GM19239 (cell line): Measurements from ENCODE around the gene DDX41.
"Not testable (repeated sequence)": the region's sequence is repeated elsewhere in the genome, so short reads cannot be mapped to it uniquely, and the experiment has no call there.

Source experiments
- DNase-seq: peaks from one replicate; pipeline ENCODE4 v3.0.0; 2011; ENCODE audit warnings: low spot score; ENCODE audit not compliant: insufficient read length
- FAIRE-seq: peaks from 2 replicates; lab custom pipeline; 2011; peaks lifted over from hg19 to GRCh38; lab: Jason Lieb, UNC

Gene DDX41

DNA sequence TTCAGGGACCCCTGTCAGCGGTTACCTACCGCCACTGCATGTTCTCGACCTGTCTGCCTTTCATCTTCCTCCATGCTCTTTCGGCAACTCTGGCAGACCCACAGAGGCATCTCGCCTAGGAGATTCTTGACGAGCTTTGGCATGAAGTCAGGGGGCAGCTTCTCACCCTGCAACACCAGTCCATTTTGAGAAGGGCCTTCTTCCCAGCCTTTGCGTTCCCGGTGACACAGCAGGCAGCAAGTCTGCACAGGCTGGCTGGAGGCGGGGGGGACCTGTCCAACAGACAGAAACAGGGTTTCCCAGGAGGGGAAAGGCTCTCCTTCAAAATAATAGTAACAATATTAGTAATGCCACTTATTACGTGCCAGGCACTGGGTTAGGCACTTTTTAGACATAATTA is 22.1 kb upstream of the DDX41 start:
- no peak for FAIRE-seq

DNA sequence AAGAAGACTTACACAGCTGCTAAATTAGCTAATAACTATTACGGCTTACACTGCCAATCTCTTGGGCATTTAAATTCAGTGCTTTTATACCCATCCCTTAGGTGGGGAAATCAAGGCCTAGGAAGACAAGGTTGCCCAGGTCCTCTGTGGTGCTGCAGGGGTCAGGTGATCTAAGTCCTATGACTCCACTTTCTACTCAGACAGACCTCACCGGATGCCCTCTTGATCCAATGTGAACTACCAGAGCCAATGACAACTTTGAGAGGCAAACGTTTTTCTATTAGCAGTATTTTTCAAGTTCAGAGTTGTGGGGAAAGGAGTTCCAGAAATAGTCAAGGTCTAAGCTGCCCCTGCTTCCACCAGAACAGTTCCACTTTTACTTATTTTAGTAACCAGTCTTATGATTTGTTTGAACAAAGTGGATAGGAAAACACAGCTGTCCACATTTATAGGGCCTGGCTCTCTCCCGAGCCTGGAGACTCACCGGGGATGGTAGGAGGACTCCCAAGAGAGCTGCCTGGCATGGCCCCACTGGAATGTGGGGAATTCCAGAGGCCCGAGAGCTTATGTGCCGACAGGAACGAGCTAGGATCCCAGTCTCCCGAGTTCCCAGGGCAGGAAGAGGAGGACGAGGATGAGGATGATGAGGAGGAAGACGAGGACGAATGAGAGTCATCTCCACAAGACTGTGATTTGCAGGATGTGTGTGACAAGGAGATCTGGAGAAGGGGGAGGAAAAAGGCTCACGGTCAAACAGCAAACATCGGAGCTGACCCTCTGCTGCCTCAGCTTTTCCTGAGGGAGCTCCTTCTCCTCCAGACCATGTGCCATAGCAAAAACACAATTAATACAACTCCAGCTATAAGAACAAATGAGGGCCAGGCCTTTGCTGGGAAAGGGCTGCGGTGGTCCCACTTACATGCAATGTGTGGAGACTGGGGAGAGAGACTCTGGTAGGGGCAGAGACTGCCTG is 20.9 kb upstream of the DDX41 start:
- FAIRE-seq: no peak
- no peak for DNase-seq

More for the DNA sequence above, 22.1 kb upstream of the DDX41 start:
- DNase-seq: no peak

DNA sequence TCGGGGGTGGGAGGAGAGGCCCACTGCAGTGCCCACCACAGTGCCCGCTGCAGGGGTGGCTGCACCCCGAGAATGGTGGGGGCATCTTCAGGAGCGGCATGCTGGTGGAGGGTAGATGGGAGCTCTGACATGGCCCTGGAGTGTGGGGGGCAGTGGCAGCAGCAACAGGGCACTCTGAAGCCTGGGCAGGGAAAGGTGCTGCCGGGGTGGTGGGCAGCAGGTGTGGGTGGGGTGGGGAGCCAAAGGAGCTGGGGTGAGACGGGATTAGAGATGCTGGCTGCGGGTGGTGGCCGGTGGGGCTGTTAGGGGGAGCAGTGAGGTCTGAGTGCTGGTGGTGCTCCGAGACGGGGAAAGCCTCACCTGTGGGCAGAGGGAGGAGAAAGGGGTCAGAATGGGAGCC is 19.6 kb upstream of the DDX41 start:
- no peak for FAIRE-seq

DNA sequence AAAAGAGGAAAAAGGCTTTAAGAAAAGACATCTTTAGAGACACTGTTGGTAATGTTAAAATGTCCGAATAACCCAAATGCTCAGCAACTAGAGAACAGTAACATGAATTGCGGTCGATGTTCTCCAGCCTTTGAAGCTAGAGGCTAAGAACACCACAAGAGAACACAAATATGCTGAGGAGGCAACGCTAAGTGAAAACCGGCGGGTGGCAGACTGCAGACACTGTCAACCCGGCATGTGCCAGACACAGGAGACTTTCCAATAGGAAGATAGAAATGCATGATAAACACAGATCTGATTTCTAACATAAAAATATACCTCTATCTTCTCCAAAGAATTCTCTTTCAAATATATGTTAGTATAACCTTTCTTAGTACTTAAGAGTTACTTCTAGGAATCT is 18.4 kb upstream of the DDX41 start:
- FAIRE-seq (no peak), DNase-seq (no peak)

More for the DNA sequence above, 19.6 kb upstream of the DDX41 start:
- DNase-seq: no peak

DNA sequence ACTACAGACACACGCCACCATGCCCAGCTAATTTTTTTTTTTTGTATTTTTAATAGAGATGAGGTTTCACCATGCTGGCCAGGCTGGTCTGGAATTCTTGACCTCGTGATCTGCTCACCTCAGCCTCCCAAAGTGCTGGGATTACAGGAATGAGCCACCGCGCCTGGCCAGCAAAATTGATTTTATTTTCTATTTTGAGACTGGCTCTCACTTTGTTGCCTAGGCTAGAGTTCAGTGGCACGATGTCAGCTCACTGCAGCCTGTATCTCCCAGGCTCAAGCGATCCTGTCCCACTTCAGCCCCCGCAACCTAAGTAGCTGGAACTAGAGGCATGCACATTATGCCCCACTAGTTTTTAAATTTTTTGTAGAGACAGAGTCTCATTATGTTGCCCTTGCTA is 17.7 kb upstream of the DDX41 start:
- DNase-seq, FAIRE-seq: not testable (repeated sequence)

DNA sequence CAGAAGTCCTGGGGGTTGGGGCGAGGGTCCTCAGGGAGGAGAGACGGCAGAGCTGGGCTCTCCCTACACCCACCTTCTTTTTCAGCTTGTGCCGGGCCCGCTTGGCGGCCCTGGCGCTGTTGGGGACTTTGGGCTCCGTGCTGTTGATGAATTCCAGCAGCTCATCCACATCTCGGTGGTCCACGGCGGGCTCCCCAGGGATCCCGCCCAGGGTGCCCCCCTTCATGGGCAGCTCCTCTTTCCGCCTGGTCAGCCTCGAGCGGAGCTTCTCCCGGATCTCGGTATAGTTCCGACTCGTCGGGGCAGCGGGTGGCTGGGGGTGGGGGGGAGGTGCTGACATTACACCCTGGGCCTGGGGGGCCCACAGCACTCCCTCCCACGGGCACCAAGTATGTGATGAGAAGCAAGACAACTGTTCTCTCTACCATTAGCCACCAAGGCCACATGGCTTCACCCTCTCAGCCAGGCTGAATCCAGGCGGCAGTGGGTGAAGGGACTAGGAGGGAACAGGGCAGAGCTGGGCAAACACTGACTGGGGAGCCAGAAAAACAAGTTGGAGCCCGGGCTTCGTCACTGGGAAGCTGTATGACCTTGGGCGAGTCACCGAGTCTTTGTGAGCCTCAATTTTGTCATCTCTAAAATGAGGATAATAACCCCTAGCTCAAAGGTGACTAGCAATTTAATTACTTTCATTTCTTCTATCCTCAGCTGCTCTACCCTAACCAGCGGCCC is 14.6 kb upstream of the DDX41 start:
- FAIRE-seq (no peak), DNase-seq (no peak)

DNA sequence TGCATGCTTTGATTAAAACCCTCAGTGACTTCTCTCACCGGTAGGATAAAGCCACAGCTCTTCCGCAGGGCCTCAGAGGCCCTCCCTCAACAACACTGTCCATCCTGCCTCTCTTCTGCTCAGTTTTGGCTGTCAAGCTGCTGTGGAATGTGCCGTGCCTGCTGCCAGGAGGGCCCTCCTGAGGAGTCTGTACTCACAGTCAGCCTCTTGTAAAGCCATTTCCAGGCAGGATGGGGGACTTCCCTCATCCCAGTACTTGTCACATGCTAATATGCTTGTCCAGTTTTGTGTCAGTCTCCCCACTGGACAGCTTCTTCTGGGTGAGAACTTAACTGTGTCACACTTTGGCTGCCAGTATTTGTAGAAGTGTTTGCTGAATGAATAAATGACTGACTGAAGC is 13.9 kb upstream of the DDX41 start:
- DNase-seq: no peak
- FAIRE-seq: no peak

DNA sequence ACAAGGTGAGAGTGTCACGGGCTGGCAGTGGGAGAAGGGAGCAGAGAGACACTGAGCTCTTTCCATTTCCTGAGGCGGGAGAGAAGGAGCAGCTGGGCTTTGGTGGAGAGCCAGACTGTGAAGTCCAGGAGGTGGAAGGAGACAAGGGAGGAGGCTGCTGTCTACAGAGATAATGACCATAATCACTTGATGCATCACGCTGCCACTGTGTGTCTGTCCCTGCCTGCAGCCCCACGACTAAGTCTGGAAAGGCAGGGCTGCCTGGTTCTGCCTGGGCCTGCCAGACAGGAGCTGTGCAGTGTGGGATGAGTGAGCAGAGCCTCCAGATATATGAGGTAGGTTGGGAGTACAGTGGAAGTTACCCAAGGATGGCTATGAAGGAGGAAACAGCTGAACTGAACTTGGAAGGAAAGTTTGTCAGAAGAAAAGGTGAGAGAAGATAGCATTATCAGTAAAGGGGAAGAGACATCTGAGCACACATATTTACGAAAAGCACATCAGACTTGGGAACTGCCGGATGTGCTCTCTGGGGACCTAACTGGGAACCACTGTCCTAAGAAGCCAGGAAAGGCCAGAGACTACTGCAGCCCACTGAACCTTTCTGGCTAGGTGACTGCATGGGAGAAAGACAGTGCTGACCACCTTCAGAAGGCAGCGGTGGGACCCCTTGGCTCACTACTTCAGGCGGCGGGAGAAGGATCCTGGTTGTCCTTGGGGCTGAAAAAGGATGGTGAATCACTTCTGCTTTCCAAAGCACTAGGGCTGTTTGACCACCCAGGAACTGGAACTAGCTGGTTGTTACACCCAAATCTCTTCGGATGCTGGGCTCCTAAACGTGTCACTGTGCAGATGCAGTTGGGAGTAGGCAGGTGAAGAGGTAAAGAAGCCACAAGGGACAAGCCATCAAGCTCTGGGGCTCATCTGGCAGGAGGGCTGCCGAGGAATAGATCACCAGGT is 12.8 kb upstream of the DDX41 start:
- FAIRE-seq: no peak
- no peak for DNase-seq

DNA sequence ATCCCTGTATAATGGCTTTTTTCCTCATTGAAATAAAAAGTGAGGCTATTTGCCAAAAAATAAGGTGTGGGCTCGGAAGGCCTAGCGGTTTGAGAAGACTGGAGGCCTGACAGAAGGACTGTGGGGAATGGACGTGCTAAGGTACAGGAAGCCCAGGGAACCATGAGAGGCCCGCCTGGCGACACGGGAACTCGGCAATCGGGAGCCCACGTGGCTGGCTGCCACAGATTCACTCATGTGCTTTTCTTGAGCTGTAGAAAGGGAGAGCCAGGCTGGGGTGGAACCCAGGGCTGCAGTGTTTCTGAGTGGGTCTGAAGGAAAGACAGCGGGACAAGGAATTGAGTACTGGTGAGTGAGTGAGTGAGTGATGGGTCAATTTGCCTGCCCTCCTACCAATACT is 11.9 kb upstream of the DDX41 start:
- FAIRE-seq (no peak), DNase-seq (no peak)

DNA sequence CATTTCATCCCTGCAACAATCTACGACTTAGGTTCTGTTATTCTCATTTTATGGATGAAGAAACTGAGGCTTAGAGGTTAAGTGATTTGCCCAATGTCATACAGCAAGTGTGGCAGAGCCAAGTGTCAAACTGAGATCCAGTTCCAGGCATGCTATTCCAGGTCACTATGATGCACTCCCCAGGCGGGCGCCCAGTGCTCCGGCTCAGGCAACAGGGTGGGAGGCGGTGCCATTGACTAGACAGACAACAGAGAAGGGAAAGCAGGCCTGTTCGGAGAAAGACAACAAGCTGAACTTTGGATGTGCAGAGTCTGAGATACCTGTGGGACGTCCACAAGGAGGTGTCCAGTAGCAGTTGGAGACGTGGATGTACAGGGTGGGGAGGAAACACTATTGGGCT is 10.8 kb upstream of the DDX41 start:
- no peak for FAIRE-seq
- no peak for DNase-seq

DNA sequence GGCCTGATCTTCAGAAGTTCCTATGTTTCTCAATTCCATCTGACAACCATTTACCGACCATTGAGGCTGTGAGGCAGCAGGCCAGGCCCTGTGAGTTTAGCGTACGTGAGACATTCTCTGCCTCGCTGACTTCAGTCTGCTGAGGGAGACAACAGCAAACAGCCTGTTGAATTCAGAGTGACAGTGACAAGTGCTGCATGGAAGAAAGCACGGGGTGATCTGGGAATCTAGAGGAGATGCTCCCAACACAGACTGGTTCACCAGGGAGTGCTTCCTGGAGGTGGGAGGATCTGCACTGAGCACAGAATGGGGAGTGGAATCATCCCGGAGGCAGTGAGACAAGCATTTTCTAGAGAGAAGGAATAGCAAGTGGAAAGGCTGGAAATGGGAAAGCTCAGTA is 10.0 kb upstream of the DDX41 start:
- no peak for FAIRE-seq

DNA sequence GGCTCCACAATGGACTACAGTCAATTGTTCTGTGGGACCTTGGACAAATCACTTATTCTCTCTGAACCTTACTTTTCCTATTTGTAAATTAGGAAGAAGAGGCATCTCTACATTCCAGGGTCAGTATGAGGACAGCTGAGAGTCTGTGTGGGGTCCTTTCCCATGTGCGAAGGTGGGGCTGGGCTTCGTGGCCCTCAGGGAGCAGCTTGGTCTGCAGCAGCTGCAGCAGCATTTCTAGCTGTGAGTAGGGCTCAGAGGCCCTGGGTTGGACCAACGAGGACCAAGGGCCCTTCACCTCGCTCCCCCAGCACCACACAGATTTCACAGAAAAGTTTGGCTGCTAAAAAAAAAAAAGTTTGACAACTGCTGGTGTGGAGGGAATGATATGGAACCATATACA is 9.4 kb upstream of the DDX41 start:
- FAIRE-seq: no peak
- DNase-seq: no peak

More for the DNA sequence above, 10.0 kb upstream of the DDX41 start:
- no peak for DNase-seq

DNA sequence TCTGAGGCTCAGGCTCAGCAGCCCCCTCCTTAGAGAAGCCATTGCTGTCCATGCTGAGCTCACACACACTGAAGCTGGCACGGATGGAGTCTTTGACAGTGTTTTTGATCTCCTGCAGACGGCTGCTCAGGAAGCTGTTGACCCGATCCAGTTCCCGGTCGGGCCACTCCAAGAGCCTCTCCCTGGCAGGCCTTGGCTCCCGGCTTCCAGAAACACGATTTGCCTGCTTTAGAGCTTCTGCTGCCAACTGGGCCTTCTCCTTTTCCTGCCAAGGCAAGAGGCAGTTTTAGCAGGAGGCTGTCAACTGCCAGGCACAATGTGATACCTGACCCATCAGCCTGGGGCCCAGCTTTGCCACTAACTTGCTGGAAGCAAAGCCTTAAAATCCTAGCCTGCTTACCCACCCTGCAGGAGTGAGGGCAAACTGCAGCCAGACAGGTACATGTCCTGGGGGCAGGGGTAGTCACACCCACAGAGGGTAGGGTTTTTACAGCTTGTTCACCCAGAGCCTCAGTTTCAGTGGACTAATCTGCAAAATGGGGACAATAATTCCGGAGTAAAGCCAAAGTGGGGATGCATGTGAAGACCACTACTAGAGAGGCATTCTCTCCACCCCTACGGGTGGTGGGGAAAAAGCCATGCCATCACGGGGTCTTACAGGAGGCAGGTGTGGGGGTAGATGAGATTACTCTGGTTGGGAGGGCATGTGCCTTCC is 8.3 kb upstream of the DDX41 start:
- FAIRE-seq: no peak
- no peak for DNase-seq

DNA sequence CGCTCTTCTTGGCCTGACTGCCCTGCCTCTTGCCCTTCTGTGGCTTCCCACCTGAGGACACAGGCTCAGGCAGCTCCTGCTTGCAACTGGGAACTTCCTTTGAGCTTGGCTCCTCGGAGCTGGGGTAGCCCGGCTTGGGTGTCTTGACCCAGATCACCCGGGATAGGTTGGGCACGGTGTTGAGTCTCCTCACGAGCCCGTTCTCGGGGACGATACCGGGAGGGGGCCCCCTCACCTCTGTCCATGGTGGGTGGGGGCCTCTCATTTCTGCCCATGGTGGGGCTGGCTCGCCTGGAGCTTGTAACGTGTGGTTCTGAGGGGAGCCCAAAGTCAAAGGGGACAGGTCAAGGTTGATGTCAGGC is 7.8 kb upstream of the DDX41 start:
- no peak for FAIRE-seq
- DNase-seq: no peak

DNA sequence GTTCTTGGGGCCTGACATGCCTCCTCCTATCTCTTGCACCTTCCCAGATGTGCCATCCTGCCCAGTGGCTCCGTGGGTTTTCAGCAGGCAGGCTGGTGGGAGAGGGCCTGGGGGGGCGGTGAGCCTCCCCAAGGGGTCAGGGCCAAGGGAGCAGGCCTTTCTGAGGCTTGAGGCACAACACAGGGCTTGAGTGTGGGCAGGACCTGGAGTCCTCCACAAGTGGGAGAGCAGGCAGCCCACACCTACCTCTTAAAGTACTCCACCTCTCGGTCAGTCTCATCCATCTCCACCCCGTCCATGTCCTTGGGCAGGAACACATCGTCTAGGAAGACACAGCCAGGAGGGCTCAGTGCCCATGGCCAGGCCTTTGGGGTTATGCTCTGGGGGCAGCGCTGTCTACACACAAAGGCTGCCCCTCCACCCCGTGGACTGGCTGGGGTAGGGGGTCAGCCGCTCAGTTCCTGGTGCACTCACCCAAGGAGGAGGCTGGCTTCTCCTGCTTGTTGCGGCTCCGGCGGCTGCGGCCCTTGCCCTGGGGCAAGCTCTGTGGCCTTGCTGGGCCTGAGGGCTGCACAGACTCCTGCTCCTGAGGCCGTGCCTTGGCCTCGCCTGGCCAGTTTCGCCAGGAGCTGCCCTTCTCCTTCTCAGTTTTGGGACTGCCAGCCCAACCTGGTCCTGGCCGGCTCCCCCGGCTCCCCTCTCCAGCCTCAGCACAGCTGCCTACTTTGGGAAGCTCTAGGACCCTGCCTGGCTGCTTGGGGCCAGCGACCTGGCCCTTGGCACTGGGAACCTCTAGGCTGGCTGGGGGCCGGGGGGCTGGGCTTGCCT is 7.2 kb upstream of the DDX41 start:
- FAIRE-seq (no peak), DNase-seq (no peak)

DNA sequence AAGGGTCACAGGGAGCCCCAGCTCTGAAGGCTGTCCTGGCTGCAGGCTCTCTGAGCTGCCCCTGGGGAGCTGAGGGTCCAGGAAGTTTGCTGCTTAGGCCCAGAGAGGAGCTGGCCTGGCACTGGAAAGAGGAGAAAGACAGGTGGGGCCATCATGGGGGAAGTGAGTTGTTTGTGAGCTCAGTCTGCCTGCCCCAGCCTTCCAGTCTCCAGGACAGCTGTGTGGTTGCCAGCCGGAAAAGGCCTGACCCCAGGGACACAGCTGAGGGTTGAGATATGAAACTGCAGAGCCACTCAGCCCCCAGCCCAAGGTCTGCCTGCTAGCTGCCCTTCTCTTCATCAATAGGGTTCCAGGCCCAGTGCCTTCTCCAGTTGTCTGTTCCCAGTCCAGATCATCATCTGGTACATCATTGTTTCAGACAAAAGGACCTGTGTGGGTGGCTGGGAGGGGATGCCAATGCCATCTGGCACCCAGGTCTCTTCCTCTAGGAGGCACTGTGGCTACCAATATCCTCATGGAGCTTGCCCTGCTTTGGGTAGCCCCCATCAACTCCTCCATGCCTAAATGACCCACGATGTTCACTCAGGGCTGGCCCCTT is 4.3 kb upstream of the DDX41 start:
- no peak for DNase-seq
- FAIRE-seq: no peak

DNA sequence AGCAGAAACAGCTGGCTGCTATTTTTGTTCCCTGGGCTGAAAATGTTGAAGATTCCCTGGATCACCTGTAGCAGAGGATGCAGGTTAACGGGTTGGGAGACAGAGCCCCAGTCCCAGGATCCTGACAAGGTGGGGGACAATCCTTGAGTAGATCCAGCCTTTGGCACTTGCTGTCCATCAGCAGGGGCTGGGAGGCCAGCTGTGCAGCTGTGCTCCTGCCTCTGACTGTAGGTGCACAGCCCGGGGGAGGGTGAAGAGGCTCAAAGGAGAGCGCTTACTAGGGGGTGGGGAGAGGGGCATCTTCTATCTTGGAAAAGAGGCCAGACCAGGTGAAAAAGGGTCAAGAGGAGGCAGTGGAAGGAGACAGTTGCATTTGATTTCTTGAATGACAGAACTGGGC is 3.5 kb upstream of the DDX41 start:
- FAIRE-seq: no peak
- DNase-seq: no peak

DNA sequence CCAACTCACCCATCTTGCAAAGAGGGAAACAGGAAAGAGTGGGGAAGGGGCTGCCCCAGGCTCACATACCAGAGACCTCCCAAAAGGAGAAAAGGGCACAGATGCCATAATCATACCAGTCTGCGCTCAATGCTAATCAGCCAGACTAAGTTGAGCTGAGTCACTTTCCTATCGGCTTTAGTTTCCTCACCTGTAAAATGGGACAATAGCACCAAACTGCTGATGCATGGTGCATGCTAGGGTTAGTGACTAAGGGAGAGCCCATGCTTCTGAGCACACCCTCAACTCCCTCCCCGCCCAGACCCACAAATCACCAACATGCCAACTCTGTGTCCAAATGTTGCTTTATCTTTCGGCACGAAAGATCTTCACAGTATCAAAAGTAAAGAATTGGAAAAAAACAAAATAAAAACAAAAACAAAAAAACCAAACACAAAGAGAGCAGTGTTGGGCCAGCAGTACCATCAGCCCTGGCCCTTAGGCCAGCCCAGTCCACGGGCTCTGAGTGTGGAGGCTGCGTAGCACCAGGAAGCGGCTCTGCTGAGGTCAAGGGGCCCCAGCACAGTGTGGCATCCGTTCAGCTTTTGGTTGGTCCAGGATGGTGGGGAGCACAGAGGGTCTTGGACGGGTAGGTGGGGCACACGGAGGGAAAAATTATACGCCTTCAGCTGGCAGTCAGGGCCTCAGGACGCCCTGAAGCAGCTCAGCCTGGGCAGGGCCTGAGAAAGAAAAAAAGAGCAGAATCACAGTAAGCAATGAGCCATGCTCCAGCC is 2.9 kb upstream of the DDX41 start:
- no peak for FAIRE-seq
- DNase-seq: no peak
